ENCODE measurements around the gene TIGD1. TPM values are rescaled to one million over a fixed set of nuclear protein-coding genes. Genes with fewer than 3 reads are reported as not detected.

The TIGD1 gene
- total RNA-seq, 1 donor from 2014 or later = 3.9 TPM

DNA sequence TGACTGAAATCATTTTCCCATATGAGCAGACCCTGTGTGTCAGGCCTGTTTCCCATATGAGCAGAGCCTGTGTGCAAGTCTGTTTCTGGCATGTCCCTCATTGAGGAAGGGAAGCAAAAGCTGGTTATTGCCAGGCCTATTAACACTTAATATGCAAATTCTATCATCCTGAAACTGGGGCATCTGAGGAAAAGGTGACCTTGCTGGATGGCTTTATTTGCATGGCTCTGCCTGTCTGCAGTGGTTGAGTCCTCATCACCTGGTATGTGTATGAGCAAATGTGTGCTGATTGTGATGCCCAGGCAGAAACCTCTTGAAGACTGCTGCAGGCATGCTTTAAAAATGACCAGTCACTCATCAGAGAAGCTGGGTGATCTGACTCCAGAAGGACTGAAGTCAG lies 31.4 kb upstream of the TIGD1 start:
- TF ChIP-seq, protein P1, sequence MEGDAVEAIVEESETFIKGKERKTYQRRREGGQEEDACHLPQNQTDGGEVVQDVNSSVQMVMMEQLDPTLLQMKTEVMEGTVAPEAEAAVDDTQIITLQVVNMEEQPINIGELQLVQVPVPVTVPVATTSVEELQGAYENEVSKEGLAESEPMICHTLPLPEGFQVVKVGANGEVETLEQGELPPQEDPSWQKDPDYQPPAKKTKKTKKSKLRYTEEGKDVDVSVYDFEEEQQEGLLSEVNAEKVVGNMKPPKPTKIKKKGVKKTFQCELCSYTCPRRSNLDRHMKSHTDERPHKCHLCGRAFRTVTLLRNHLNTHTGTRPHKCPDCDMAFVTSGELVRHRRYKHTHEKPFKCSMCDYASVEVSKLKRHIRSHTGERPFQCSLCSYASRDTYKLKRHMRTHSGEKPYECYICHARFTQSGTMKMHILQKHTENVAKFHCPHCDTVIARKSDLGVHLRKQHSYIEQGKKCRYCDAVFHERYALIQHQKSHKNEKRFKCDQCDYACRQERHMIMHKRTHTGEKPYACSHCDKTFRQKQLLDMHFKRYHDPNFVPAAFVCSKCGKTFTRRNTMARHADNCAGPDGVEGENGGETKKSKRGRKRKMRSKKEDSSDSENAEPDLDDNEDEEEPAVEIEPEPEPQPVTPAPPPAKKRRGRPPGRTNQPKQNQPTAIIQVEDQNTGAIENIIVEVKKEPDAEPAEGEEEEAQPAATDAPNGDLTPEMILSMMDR (IDR thresholded peaks at IDR 0.05) = no peak
- no peak overlapping the region for H3K4me3 ChIP-seq
- DNase-seq (no peak), ATAC-seq (no peak)
- no peak overlapping the region for H3K27ac ChIP-seq
- H3K27me3 ChIP-seq = no peaks in the 10 kb centered on the region
- H3K4me1 ChIP-seq = no peaks in the 10 kb centered on the region
- no peaks in the 10 kb centered on the region for H3K9me3 ChIP-seq
- intact Hi-C loops (cut with DNase I) = no loop called here
- H3K36me3 ChIP-seq = peaks cover 15% of the 10 kb centered on the region

DNA sequence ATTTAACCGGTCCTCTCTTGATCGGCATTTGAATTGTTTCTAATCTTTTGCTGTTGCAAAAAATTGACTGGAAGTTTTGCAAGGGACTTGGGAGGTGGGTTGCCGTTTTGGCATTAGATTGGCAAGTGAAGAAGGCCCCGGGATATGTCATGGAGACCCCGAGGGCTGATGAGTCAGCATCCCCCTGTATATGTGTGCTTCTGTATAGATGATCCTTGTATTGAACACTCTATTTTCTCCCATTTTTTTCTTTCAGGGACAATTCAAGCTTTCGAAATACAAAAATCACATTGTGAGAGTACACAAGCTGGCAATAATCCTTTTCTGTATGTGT lies 30.3 kb upstream of the TIGD1 start:
- DNase-seq (no peak), ATAC-seq (no peak)
- H3K4me3 ChIP-seq = no peak overlapping the region
- no peak overlapping the region for H3K27ac ChIP-seq
- H3K36me3 ChIP-seq = peaks cover 16% of the 10 kb centered on the region
- TF ChIP-seq, protein P1 (IDR thresholded peaks at IDR 0.05) = no peak
- H3K4me1 ChIP-seq = no peaks in the 10 kb centered on the region
- H3K9me3 ChIP-seq = no peaks in the 10 kb centered on the region
- H3K27me3 ChIP-seq = no peaks in the 10 kb centered on the region
- intact Hi-C loops (cut with DNase I) = no loop called here

DNA sequence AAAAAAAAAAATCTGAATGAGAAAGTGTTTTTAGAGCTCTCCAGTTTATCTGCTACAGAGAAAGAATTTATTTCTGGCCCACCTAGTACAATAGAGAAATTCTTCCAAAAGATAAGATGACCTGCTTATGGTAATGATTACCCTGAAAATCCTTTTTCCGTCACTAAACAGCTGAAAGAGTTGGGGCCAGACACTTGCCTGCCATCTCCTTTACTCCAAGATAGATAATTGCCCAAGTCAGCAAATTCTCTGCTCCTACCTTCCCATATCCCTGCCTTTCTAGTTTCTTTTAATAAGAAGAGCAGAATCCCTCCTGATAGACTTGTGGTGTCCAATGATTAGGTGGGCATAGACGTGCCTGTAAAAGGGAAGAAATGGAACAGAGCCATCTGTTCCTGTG lies 28.3 kb upstream of the TIGD1 start:
- Histone ChIP-seq H3K36me3 (peaks cover 36% of the 10 kb centered on the region), H3K27me3 (no peaks in the 10 kb centered on the region), H3K4me1 (no peaks in the 10 kb centered on the region), H3K9me3 (no peaks in the 10 kb centered on the region), H3K4me3 (no peak overlapping the region), H3K27ac (no peak overlapping the region)
- intact Hi-C loops (cut with DNase I) = no loop called here
- ATAC-seq = no peak
- TF ChIP-seq, protein P1 (IDR thresholded peaks at IDR 0.05) = no peak
- DNase-seq = no peak

DNA sequence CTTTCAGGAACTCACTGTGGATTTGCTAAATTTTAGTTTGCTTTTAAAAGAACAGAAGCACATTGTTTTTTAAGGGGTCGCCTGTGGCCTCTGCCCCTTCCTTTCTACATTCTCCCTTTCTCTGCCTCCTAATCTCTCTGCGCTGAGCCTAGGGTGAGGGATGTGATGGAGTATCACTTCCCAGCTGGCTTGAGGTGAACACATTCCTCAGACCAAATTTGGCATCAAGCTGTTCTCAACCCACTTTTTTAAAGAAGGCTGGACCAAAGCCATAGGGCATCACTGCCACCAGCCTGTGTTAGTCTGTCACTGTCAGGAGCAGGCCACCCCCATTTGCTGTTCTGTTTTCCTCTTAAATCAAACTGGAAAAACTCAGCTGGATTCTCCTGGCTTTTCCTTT lies 27.5 kb upstream of the TIGD1 start:
- DNase-seq (no peak), ATAC-seq (no peak)
- intact Hi-C loops (cut with DNase I) = no loop called here
- Histone ChIP-seq H3K9me3 (no peaks in the 10 kb centered on the region), H3K36me3 (peaks cover 43% of the 10 kb centered on the region), H3K27ac (no peak overlapping the region), H3K4me3 (no peak overlapping the region), H3K4me1 (no peaks in the 10 kb centered on the region), H3K27me3 (no peaks in the 10 kb centered on the region)
- TF ChIP-seq, protein P1 (IDR thresholded peaks at IDR 0.05) = no peak

DNA sequence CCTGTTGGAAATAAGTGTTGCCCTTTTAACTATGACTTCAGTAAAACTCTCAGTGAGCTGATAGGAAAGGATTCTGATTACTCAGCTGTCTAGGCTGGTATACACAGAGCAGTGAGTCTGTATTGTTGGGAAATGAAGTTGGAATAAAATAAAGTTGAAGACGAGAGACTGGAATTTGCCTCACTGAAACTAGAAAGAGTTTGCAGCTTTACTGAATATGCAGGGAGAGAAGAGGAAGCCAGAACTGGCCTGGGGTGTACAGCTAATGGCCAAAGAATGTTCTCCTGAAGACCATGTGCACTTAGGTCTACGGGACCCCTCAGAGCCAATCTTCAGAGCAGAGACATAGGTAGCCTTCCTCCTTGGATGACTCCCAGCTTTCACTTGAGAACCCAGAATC lies 26.6 kb upstream of the TIGD1 start:
- peaks cover 49% of the 10 kb centered on the region for H3K36me3 ChIP-seq
- H3K4me1 ChIP-seq = no peaks in the 10 kb centered on the region
- no peaks in the 10 kb centered on the region for H3K27me3 ChIP-seq
- DNase-seq = no peak
- H3K9me3 ChIP-seq = no peaks in the 10 kb centered on the region
- no peak overlapping the region for H3K4me3 ChIP-seq
- intact Hi-C loops (cut with DNase I) = no loop called here
- H3K27ac ChIP-seq = no peak overlapping the region
- ATAC-seq = no peak
- TF ChIP-seq, protein P1 (IDR thresholded peaks at IDR 0.05) = no peak

DNA sequence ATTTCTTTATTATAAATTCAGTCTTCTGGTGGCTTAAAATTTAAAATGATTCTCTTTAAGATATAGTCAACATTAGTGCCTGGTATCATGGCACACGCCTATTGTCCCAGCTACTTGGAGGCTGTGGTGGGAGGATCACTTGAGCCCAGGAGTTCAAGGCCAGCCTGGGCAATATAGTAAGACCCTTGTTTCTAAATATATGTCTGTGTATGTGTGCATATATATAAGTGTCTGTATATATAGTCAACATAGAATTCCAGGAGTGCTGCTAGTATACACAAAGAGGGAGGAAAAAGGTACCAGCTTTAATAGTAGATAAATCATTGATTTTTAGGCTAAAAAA lies 25.0 kb upstream of the TIGD1 start:
- TF ChIP-seq, protein P1 (IDR thresholded peaks at IDR 0.05) = no peak
- H3K4me1 ChIP-seq = no peaks in the 10 kb centered on the region
- DNase-seq (no peak), ATAC-seq (no peak)
- no peaks in the 10 kb centered on the region for H3K27me3 ChIP-seq
- H3K27ac ChIP-seq = no peak overlapping the region
- H3K36me3 ChIP-seq = peaks cover 52% of the 10 kb centered on the region
- H3K9me3 ChIP-seq = no peaks in the 10 kb centered on the region
- intact Hi-C loops (cut with DNase I) = no loop called here
- H3K4me3 ChIP-seq = no peak overlapping the region
